GM18858 (cell line): ENCODE data around the gene PHKG2.
A peak's percentile ranks its signal among the peaks of the same experiment; 100 is the strongest.

ENCODE experiments used
- ATAC-seq: cut with Tn5 transposase; IDR thresholded peaks from one replicate; pipeline ENCODE4 v1.9.1; 2021; ENCODE audit not compliant: unreplicated experiment

Gene PHKG2

DNA sequence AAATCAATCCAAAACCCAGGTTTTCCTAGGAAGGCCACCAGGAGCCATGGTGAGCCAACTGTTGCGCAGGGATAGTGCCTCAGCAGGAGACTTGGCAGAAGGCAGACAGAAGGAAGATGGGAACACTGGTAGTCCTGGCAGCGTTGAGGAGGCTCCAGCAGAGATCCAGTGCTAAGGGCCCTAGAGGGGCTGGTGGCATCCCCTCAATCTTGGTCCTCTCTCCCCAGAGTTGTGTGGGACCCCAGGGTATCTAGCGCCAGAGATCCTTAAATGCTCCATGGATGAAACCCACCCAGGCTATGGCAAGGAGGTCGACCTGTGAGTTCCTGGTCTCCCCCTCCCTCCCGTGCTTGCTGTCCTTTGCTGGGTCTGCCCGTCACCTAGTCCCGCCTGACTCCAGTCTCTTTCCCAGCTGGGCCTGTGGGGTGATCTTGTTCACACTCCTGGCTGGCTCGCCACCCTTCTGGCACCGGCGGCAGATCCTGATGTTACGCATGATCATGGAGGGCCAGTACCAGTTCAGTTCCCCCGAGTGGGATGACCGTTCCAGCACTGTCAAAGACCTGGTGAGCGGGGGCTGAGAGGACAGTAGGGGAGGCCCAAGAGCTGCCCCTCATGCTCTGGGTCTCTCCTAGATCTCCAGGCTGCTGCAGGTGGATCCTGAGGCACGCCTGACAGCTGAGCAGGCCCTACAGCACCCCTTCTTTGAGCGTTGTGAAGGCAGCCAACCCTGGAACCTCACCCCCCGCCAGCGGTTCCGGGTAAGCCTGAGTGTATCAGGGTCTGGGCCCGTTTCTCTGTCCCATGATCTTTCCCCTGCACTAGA lies 7.9 kb downstream of the PHKG2 start:
- no peak for ATAC-seq

DNA sequence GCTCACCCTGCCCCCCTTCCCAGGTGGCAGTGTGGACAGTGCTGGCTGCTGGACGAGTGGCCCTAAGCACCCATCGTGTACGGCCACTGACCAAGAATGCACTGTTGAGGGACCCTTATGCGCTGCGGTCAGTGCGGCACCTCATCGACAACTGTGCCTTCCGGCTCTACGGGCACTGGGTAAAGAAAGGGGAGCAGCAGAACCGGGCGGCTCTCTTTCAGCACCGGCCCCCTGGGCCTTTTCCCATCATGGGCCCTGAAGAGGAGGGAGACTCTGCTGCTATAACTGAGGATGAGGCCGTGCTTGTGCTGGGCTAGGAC lies 8.5 kb downstream of the PHKG2 start:
- no peak for ATAC-seq

DNA sequence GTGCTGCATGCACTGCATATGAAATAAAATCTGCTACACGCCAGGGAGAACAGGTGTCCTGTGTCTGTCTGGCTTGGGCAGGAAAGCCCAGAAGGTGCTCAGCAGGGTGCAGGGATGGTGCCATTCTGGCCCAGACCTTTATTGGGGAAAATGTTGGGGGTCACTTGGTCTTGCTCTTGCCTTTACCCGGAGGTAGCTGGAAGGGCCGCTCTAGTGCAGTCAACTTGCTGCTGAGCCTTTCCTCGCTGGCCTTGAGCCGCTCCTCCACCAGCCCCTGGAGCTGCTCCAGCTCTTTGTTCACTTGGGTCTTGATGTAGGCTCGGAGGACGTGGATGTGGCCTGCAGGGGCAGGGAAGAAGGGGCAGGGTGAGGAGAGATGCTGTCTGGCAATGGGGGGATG lies 9.1 kb downstream of the PHKG2 start:
- no peak for ATAC-seq

DNA sequence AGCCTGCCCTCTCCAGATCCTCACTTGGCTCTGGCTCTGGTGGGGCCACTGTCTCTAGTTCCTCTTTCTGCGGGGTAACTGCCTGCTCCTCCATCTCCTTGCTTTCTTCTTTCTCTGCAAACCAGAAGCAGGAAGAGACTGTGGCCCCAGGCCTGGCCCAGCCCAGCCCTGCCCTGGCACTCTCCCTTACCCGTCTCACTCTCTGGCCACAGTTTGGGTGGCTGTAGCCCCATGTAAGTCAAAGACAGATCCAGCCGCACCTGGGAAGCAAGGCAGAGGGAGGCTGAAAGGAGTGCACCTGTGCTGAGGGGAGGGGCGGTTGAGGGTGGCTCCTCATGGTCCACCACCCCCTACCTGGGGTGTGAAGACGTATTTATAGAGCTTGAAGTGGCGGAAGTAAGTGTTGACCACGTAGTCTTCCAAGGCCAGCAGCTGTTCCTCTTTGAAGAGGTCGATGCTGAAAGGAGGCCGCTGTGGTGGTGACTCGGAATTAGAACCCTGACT lies 10.8 kb downstream of the PHKG2 start:
- ATAC-seq: no peak

GRCh38 chr16:30760001-30760559 lies 11.9 kb downstream of the PHKG2 start:
- no peak for ATAC-seq

DNA sequence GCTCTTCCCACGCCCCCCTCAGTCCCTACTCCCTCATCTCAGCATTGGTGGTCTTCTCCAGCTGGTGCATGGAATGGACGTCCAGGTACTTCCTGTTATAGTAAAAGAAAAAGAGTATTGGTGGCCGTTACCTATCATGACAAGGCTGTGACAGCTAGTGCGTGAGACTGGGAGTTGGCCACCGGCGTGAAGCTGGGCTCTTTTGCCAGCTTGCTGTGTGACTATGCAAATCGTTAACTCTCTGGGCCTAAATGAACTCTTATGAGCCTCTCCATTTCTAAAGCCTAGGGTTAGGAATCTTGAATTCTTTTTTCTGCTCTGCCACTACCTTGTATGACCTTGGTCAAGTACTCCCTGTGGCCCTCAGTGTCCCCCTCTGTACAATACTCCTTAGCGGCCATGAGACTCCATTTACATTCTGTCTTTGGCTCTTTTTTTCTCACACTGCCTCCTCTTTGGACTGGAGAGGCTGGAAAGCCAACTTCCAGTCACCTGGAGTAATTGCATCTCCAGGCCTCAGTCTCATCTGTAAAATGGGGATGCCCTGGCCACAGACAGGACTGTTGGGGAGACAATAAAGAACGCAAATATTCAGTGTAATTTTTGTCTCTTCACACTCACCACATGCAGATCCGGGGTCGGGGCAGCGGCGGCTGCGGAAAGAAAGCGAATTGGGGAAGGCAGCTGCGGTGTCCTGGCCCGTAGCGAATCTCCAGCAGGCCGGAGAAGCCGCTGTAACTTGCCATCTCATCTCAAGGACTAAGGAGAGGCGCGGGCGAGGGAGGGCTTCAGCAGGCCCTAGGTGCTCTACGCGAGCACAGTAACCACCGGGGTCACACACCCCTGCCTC lies 12.6 kb downstream of the PHKG2 start:
- no peak for ATAC-seq

DNA sequence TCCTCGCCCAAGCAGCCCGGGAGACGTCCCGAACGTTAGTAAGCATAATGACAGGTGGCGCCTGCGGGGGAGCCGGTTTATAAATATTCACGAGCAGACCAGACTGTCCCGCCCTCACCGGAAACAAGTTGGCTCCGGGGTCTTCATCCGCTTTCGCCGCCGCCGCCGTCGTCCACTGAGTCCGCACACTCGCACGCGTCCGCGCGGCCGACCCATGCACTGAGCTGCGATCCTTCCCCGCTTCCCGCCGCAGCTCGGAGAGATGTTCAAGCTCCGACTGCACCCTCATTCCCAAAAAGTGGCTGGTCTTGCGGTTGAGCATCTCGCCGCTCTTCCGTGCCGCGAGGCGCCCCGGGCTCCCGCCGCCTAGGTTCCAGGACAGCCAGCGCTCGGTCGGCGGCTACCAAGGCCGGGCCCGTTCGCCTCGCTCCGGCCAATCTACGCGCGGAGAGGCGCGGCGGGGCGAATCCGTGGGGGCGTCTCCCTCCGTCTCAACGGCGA lies 13.3 kb downstream of the PHKG2 start:
- no peak for ATAC-seq

DNA sequence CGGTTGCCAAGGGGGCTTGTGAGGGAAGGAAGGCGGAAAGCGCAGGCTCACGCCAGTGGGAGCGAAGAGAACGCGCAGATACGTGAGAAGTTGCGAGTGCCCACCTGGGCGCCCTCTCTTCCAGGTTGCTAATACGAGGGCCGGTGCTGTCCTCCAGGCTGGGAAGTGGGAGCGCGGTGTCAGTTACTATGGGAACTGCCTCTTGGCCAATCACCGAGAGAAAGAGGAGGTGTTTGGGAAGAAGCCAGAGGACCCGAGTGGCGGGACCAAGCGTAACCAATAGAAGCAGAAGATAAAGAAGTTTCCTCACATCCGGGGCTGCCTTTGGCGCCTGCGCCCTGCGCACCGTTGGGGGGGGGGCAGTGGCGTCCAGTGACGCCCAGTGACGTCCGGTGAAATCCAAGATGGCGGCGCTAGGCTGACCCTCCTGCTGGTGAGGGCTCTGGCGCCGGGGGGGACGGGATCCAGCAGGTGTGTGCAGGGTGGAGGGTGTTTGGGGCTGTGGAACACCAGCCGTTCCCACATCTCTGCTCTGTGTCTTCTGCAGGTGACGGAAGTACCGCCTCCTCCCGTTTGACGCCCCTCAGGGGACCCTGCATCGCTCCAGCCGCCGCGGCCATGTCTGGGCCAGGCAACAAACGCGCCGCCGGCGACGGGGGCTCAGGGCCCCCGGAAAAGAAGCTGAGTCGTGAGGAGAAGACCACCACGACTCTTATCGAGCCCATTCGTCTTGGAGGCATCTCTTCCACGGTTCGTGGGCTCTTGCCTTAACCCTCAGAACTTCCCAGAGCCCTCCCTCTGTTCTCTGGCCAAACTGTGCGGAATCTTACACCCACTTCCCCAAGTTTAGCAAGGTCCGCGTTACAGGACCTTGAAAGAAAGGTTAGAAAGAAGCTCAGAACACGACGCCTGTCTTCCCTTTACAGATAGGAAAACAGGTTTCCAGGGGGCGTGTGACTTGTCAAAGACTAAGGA lies 14.0 kb downstream of the PHKG2 start, which contains the start of the genes CFAP119 and RNF40:
Gene CFAP119, minus strand, starts transcription at position 135 of the 975 bp plus-strand sequence. CDS start 314 bp downstream, outside the sequence.
Gene RNF40, plus strand, starts transcription at position 395 of the 975 bp plus-strand sequence. Its CDS starts 224 bp downstream, at position 619.
- peak; percentile 68 for ATAC-seq

DNA sequence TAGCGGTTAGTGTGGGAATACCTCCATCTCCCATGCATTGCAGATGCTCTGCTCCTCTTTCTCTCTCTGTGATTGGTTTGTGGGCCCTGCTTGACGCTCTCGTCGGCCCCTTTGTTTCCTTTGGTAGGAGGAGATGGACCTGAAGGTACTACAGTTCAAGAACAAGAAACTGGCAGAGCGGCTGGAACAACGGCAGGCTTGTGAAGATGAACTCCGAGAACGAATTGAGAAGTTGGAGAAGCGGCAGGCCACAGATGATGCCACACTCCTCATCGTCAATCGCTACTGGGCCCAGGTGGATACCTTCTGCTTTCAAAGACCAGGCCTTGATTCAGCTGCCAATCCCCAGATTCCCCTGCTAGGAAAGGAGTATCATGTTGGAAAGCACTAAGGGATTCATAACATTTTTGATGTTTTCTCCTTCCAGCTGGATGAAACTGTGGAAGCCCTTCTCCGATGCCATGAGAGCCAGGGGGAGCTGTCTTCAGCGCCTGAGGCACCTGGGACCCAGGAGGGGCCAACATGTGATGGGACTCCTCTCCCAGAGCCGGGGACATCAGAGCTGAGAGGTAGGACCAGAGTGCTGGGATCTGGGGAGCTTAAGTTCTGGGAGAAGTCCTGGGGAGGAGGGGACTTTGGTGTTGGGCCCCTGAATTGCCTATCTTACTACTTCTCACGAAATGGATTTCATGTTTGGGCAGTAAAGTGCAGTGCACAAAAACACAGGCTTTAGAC lies 14.9 kb downstream of the PHKG2 start:
- ATAC-seq: no peak

DNA sequence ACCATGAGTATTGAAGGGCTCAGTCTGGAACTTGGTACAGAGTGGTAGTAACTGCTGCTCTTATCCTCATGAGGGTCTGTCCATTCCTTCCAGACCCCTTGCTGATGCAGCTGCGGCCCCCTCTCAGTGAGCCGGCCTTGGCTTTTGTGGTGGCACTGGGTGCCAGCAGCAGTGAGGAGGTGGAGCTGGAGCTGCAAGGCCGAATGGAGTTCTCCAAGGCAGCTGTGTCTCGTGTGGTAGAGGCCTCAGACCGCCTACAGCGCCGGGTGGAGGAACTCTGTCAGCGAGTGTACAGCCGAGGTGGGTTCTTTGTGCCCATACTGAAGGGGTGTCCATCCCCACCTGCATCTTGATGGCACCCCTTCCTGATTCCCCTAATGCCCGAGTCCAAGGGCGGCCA lies 15.9 kb downstream of the PHKG2 start:
- ATAC-seq: no peak

- ATAC-seq: no peak
These were observed 16.7 kb downstream of the PHKG2 start for GRCh38 chr16:30764816-30765465.

- ATAC-seq: no peak
These were observed 18.1 kb downstream of the PHKG2 start for GRCh38 chr16:30766206-30766932.

DNA sequence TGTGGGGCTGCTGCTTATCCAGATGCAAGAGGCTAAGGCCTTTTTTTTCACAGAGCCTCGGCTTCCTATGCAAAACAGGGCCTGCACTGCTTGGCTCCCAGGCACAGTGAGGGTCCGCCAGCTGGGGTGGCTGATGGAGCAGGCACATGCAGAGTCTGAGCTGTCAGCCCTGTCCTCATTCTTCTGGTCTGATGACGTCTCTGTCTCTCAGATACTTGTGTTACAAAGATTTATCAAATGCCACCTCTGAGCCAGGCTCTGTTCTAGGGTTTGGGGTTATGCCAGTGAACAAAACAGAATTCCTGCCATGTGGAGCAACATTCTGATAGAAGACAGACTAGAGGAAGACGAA lies 18.7 kb downstream of the PHKG2 start:
- ATAC-seq: no peak

DNA sequence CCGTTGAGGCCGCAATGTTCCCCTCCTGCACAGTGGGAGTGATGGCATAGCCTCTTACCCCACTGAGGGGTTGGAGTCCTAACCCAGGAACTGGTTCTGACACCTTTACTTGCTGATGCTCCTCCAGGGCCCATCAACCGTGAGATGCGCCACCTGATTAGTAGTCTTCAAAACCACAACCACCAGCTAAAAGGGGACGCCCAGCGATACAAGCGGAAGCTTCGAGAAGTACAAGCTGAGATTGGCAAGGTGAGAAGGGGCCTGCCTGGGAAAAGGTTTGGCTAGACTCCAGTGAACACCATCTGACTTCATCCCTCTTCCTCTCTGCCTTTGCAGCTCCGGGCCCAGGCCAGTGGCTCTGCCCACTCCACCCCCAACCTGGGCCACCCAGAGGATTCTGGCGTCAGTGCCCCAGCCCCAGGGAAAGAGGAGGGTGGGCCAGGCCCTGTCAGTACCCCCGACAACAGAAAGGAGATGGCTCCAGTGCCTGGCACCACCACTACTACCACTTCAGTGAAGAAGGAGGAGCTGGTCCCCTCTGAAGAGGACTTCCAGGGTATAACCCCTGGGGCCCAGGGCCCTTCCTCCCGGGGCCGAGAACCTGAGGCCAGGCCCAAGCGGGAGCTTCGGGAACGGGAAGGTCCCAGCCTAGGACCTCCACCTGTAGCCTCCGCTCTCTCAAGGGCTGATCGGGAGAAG lies 19.7 kb downstream of the PHKG2 start:
- no peak for ATAC-seq

DNA sequence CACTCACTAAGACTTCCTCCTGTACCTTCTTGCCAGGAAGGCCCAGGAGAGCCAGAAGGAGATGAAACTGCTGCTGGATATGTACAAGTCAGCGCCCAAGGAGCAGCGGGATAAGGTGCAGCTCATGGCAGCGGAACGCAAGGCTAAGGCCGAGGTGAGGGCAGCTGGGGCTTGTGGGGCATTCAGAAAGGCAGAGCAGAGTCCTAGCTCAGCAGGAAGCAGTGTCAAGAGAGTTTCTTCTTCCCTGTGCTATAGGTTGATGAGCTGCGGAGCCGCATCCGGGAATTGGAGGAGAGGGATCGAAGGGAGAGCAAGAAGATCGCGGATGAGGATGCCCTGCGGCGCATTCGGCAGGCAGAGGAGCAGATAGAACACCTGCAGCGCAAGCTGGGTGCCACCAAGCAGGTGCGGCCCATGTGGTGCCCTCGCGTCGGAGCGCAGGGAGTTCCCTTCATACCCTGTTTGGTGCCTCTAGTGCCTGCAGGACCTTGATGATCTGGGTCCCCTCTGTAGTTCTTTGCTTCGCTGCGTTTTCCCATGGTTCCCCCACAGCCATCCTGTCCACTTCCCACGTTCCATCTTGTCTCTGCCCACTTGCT lies 20.5 kb downstream of the PHKG2 start:
- no peak for ATAC-seq

DNA sequence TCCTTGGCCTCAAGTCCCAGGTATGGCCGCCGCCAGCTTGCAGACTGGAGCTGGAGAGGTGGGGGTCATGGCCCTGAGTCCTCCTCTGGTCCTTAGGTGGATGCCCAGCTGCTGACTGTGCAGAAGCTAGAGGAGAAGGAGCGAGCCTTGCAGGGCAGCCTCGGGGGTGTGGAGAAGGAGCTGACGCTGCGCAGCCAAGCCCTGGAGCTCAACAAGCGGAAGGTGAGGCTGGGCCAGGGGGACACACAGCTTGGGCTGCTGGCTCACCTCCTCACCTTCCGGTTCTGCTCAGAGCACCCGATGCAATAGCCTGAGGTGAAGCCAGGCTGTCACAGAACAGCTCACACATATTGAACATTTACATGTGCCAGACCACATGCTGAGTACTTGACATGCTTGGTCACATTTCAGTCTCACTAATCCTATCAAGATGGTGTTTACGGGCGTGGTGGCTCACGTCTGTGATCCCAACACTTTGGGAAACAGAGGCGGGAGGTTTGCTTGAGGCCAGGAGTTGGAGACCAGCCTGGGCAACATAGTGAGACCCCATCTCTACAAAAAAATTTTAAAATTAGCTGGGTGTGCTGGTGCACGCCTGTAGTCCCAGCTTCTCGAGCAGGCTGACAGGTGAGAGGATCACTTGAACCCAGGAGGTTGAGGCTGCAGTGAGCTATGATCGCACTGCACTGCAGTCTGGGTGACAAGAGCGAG lies 21.3 kb downstream of the PHKG2 start:
- no peak for ATAC-seq

GRCh38 chr16:30771726-30772125 lies 23.5 kb downstream of the PHKG2 start:
- ATAC-seq: no peak
